Keratinocyte (primary cell): ENCODE measurements around the gene TRPV5. TPM values are rescaled to one million over a fixed set of nuclear protein-coding genes. Genes with fewer than 3 reads are reported as not detected.

Experiments used
- DNase-seq: peaks from one replicate; pipeline ENCODE4 v3.0.0-alpha.2; 2011; ENCODE audit warnings: low read depth, missing footprints, low spot score
- FAIRE-seq: peaks from 2 replicates; lab custom pipeline; 2011; peaks lifted over from hg19 to GRCh38; lab: Jason Lieb, UNC
- H2AFZ ChIP-seq: 2 replicates; pipeline ENCODE4 v1.6.0; 2012; ENCODE audit warnings: low read length, control low read depth, inconsistent platforms; ENCODE audit not compliant: control insufficient read depth
- H3K27ac ChIP-seq: 2 replicates; pipeline ENCODE4 v1.5.1; 2011; ENCODE audit warnings: low read length; ENCODE audit not compliant: control insufficient read depth, insufficient read depth
- H3K27me3 ChIP-seq: 3 replicates; pipeline ENCODE4 v1.6.0; 2011; ENCODE audit warnings: low read length; ENCODE audit not compliant: control insufficient read depth, insufficient read depth; ENCODE audit errors: extremely low read depth
- H3K36me3 ChIP-seq, 2 experiments: 2 replicates in 1 of 2; 3 replicates in 1 of 2; pipeline ENCODE4 v1.5.1; 2011; ENCODE audit warnings: low read length in 2 of 2, mild to moderate bottlenecking in 1 of 2; ENCODE audit not compliant: control insufficient read depth in 2 of 2, insufficient read depth in 2 of 2; ENCODE audit errors: extremely low read depth in 1 of 2
- H3K4me1 ChIP-seq: 3 replicates; pipeline ENCODE4 v1.5.1; 2011; ENCODE audit warnings: low read length; ENCODE audit not compliant: control insufficient read depth, insufficient read depth; ENCODE audit errors: extremely low read depth
- H3K4me2 ChIP-seq: 3 replicates; pipeline ENCODE4 v1.6.0; 2011; ENCODE audit warnings: low read depth, low read length; ENCODE audit not compliant: control insufficient read depth, insufficient read depth; ENCODE audit errors: extremely low read depth
- H3K4me3 ChIP-seq, 3 experiments: fragments of 200-600 bp in 1 of 3; sonication (generic) in 1 of 3; 2 replicates in 2 of 3; 3 replicates in 1 of 3; pipeline ENCODE4 v1.5.1; 2011 to 2016; ENCODE audit warnings: low read length in 3 of 3, mild to moderate bottlenecking in 3 of 3, control low read depth in 2 of 3, inconsistent platforms in 1 of 3, low read depth in 1 of 3, mixed read lengths in 1 of 3, mixed run types in 1 of 3, moderate library complexity in 1 of 3; ENCODE audit not compliant: control insufficient read depth in 2 of 3, insufficient read depth in 2 of 3; ENCODE audit errors: extremely low read depth in 1 of 3
- H3K79me2 ChIP-seq: 2 replicates; pipeline ENCODE4 v1.6.0; 2012; ENCODE audit warnings: low read length; ENCODE audit not compliant: control insufficient read depth, insufficient read depth
- H3K9ac ChIP-seq: 3 replicates; pipeline ENCODE4 v1.6.0; 2011; ENCODE audit warnings: low read length; ENCODE audit not compliant: control insufficient read depth, insufficient read depth; ENCODE audit errors: extremely low read depth
- H3K9me1 ChIP-seq: 3 replicates; pipeline ENCODE4 v1.6.0; 2011; ENCODE audit warnings: low read length; ENCODE audit not compliant: control insufficient read depth, insufficient read depth; ENCODE audit errors: extremely low read depth
- H3K9me3 ChIP-seq: 2 replicates; pipeline ENCODE4 v1.5.1; 2012; ENCODE audit warnings: low read depth, low read length; ENCODE audit not compliant: control insufficient read depth
- H4K20me1 ChIP-seq: 3 replicates; pipeline ENCODE4 v1.6.0; 2011; ENCODE audit warnings: low read length; ENCODE audit not compliant: control insufficient read depth, insufficient read depth; ENCODE audit errors: extremely low read depth
- EZH2 ChIP-seq: IDR thresholded peaks from one replicate; pipeline ENCODE4 v1.6.1; 2012; ENCODE audit warnings: inconsistent platforms, mild to moderate bottlenecking, low read length, moderate library complexity
- dilution Hi-C: fragments of 300-500 bp; cut with MboI; formaldehyde crosslinking; loops from one replicate; pipeline ENCODE4 v1.7.0; 2020; ENCODE audit warnings: low sequenced_read_pairs; ENCODE audit not compliant: extremely low pct_ligation_motif_present
- polyA plus RNA-seq, 5 experiments: library from polyadenylated mRNA; depleted of rRNA in 3 of 5; stranded (reverse) in 3 of 5; stranded (forward) in 1 of 5; unstranded in 1 of 5; fragments of >200 nt; gene quantifications; 1 replicate in 1 of 5; 2 replicates in 3 of 5; 3 replicates in 1 of 5; pipeline versions ENCODE4 v1.2.1 to v1.2.3, GENCODE V29; 2011 to 2012; ENCODE audit warnings: missing spikeins in 2 of 5, low read depth in 1 of 5, low replicate concordance in 1 of 5
- TF ChIP-seq, protein P1 (sequence below), 3 experiments: IDR thresholded peaks in 1 of 3; conservative IDR thresholded peaks in 1 of 3; optimal IDR thresholded peaks in 1 of 3; 2 replicates in 2 of 3; 3 replicates in 1 of 3; pipeline versions ENCODE3 to v1.5.1; 2011; ENCODE audit warnings: low read length in 3 of 3, mild to moderate bottlenecking in 3 of 3, moderate library complexity in 2 of 3, control low read depth in 1 of 3, inconsistent platforms in 1 of 3; ENCODE audit not compliant: insufficient read depth in 2 of 3; ENCODE audit errors: extremely low read depth in 1 of 3

Gene TRPV5
- polyA plus RNA-seq, 1 donor (not counting 4 experiments of a cell fraction or from before 2014, with no cell fraction given): not detected

DNA sequence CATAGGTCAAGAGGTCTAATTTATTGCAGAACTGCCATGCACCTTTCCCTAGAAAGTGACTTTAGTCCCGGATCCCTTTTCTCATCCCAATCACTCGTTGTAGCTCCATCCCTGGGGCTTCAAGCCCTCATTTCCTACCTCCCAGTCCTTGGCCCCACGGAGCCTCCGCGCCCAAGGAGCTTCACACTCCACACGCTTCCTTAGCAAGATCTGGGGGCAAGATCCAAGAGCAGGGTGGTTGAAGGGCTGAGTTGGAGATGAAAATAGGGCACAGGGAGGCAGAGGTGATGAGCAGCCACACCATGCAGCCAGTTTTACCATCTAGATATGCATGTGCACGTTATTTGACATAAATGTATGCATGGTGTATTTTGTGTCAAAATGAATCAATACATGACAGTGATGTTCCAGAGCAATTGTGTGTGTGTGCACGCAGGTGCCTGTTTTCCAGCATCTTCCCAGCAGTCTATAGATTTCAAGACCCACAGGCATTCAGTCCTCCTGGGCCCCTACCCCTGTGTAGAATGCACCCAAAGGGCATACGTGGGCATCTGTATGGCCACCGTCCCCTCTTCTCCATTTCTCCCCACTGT is 42.0 kb downstream of the TRPV5 start:
- dilution Hi-C loops: no loop called here

GRCh38 chr7:142890874-142891485 is 42.6 kb downstream of the TRPV5 start:
- dilution Hi-C loops: no loop called here
- Histone ChIP-seq H3K27ac (no peak overlapping the region), H3K9ac (no peak overlapping the region), H3K9me1 (no peaks in the 10 kb centered on the region), H3K4me1 (peaks cover 11% of the 10 kb centered on the region), H3K4me3 (no peak overlapping the region), H3K9me3 (no peaks in the 10 kb centered on the region), H3K79me2 (no peaks in the 10 kb centered on the region), H4K20me1 (no peaks in the 10 kb centered on the region), H3K27me3 (peaks cover 5% of the 10 kb centered on the region), H2AFZ (no peak overlapping the region), H3K4me2 (no peak overlapping the region), H3K36me3 (no peaks in the 10 kb centered on the region)
- TF ChIP-seq, protein P1, sequence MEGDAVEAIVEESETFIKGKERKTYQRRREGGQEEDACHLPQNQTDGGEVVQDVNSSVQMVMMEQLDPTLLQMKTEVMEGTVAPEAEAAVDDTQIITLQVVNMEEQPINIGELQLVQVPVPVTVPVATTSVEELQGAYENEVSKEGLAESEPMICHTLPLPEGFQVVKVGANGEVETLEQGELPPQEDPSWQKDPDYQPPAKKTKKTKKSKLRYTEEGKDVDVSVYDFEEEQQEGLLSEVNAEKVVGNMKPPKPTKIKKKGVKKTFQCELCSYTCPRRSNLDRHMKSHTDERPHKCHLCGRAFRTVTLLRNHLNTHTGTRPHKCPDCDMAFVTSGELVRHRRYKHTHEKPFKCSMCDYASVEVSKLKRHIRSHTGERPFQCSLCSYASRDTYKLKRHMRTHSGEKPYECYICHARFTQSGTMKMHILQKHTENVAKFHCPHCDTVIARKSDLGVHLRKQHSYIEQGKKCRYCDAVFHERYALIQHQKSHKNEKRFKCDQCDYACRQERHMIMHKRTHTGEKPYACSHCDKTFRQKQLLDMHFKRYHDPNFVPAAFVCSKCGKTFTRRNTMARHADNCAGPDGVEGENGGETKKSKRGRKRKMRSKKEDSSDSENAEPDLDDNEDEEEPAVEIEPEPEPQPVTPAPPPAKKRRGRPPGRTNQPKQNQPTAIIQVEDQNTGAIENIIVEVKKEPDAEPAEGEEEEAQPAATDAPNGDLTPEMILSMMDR (optimal IDR thresholded peaks at IDR 0.05 in 1 of 3, IDR thresholded peaks at IDR 0.05 in 1 of 3, conservative IDR thresholded peaks at IDR 0.05 in 1 of 3; ENCODE audit: extremely low read depth in 1 of 3, insufficient read depth in 2 of 3, low read length in 3 of 3): no peak
- no peak for TF ChIP-seq EZH2
- no peak for DNase-seq
- no peak for FAIRE-seq

More for the DNA sequence above, 42.0 kb downstream of the TRPV5 start:
- TF ChIP-seq, protein P1 (optimal IDR thresholded peaks at IDR 0.05 in 1 of 3, IDR thresholded peaks at IDR 0.05 in 1 of 3, conservative IDR thresholded peaks at IDR 0.05 in 1 of 3; ENCODE audit: extremely low read depth in 1 of 3, insufficient read depth in 2 of 3, low read length in 3 of 3): no peak
- TF ChIP-seq EZH2: no peak
- no peak overlapping the region for H3K4me3 ChIP-seq
- H3K36me3 ChIP-seq: no peaks in the 10 kb centered on the region
- H3K4me1 ChIP-seq: peaks cover 7% of the 10 kb centered on the region
- no peaks in the 10 kb centered on the region for H3K79me2 ChIP-seq
- DNase-seq (no peak), FAIRE-seq (no peak)
- no peaks in the 10 kb centered on the region for H4K20me1 ChIP-seq
- H3K9me1 ChIP-seq: no peaks in the 10 kb centered on the region
- peaks cover 5% of the 10 kb centered on the region for H3K27me3 ChIP-seq
- no peaks in the 10 kb centered on the region for H3K9me3 ChIP-seq
- H3K4me2 ChIP-seq: no peak overlapping the region
- no peak overlapping the region for H3K27ac ChIP-seq
- H2AFZ ChIP-seq: no peak overlapping the region
- no peak overlapping the region for H3K9ac ChIP-seq
